DOHH2 (cell line): ENCODE measurements around the gene RRAS2.
A peak's percentile ranks its signal among the peaks of the same experiment; 100 is the strongest.

Experiments used
- H3F3A ChIP-seq: fragments of 200-600 bp; sonication (generic), shearing (Covaris generic); 2 replicates; pipeline ENCODE4 v1.6.0; 2016; ENCODE audit warnings: antibody characterized with exemption, mild to moderate bottlenecking; ENCODE audit not compliant: control insufficient read depth, insufficient read depth
- H3K27ac ChIP-seq: fragments of 200-600 bp; sonication (generic); 2 replicates; pipeline ENCODE4 v1.5.1; 2014; ENCODE audit warnings: low read depth, mild to moderate bottlenecking, low read length, moderate library complexity
- H3K27me3 ChIP-seq: fragments of 200-600 bp; sonication (generic); 2 replicates; pipeline ENCODE4 v1.6.1; 2014; ENCODE audit warnings: mild to moderate bottlenecking, low read length, mixed read lengths; ENCODE audit not compliant: control insufficient read depth
- H3K36me3 ChIP-seq: fragments of 200-600 bp; sonication (generic); 2 replicates; pipeline ENCODE4 v1.6.1; 2014; ENCODE audit warnings: mild to moderate bottlenecking, low read length, moderate library complexity, mixed read lengths; ENCODE audit not compliant: control insufficient read depth
- H3K4me1 ChIP-seq: fragments of 200-600 bp; sonication (generic); 2 replicates; pipeline ENCODE4 v1.6.1; 2014; ENCODE audit warnings: mild to moderate bottlenecking, low read length, mixed read lengths; ENCODE audit not compliant: control insufficient read depth
- H3K4me2 ChIP-seq: fragments of 200-600 bp; sonication (generic); 2 replicates; pipeline ENCODE4 v1.6.0; 2014; ENCODE audit warnings: mild to moderate bottlenecking, low read length, moderate library complexity
- H3K4me3 ChIP-seq: fragments of 200-600 bp; sonication (generic); 2 replicates; pipeline ENCODE4 v1.5.1; 2014; ENCODE audit warnings: mild to moderate bottlenecking, low read length, mixed read lengths
- H3K79me2 ChIP-seq: fragments of 200-600 bp; sonication (generic); 2 replicates; pipeline ENCODE4 v1.6.1; 2014; ENCODE audit warnings: mild to moderate bottlenecking, low read length, mixed read lengths; ENCODE audit not compliant: control insufficient read depth
- H3K9me2 ChIP-seq: fragments of 200-600 bp; sonication (generic); replicated peaks from 2 replicates; pipeline ENCODE4 v1.6.1; 2014; ENCODE audit warnings: mild to moderate bottlenecking, low read length, mixed read lengths; ENCODE audit not compliant: control insufficient read depth
- H3K9me3 ChIP-seq: fragments of 200-600 bp; sonication (generic); 2 replicates; pipeline ENCODE4 v1.6.1; 2014; ENCODE audit warnings: antibody characterized with exemption, low read length, mixed read lengths; ENCODE audit not compliant: control insufficient read depth, insufficient read depth
- H4K20me1 ChIP-seq: fragments of 200-600 bp; sonication (generic); 2 replicates; pipeline ENCODE4 v1.6.0; 2014; ENCODE audit warnings: low read depth, mild to moderate bottlenecking, antibody characterized with exemption, low read length, moderate library complexity; ENCODE audit not compliant: control insufficient read depth, insufficient read depth
- EZH2phosphoT487 ChIP-seq: fragments of 200-600 bp; sonication (generic); IDR thresholded peaks from 2 replicates; pipeline ENCODE4 v1.6.1; 2017; ENCODE audit warnings: borderline replicate concordance, mild to moderate bottlenecking, antibody characterized with exemption, low read length, moderate library complexity, mixed read lengths
- TF ChIP-seq, protein P1 (sequence below): fragments of 200-600 bp; sonication (generic); IDR thresholded peaks from one replicate; pipeline ENCODE4 v1.5.1; 2014; ENCODE audit warnings: antibody characterized with exemption, mild to moderate bottlenecking, low read depth, low read length; ENCODE audit not compliant: poor library complexity, severe bottlenecking

Gene RRAS2

GRCh38 chr11:14380947-14381561, 22.1 kb upstream of the RRAS2 start:
- Histone ChIP-seq H3K79me2 (no peaks in the 10 kb centered on the region), H3K36me3 (no peaks in the 10 kb centered on the region), H3K9me3 (no peaks in the 10 kb centered on the region), H3K9me2 (no peaks in the 10 kb centered on the region), H3K27ac (no peak overlapping the region), H3K4me3 (peak overlapping the region; percentile 74), H3K4me2 (peak overlapping the region; percentile 84), H3K4me1 (peaks cover 15% of the 10 kb centered on the region), H3F3A (no peaks in the 10 kb centered on the region), H4K20me1 (no peaks in the 10 kb centered on the region), H3K27me3 (peaks cover 31% of the 10 kb centered on the region)
- TF ChIP-seq, protein P1, sequence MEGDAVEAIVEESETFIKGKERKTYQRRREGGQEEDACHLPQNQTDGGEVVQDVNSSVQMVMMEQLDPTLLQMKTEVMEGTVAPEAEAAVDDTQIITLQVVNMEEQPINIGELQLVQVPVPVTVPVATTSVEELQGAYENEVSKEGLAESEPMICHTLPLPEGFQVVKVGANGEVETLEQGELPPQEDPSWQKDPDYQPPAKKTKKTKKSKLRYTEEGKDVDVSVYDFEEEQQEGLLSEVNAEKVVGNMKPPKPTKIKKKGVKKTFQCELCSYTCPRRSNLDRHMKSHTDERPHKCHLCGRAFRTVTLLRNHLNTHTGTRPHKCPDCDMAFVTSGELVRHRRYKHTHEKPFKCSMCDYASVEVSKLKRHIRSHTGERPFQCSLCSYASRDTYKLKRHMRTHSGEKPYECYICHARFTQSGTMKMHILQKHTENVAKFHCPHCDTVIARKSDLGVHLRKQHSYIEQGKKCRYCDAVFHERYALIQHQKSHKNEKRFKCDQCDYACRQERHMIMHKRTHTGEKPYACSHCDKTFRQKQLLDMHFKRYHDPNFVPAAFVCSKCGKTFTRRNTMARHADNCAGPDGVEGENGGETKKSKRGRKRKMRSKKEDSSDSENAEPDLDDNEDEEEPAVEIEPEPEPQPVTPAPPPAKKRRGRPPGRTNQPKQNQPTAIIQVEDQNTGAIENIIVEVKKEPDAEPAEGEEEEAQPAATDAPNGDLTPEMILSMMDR, result no peak
- no peak for TF ChIP-seq EZH2phosphoT487

- no peak for TF ChIP-seq EZH2phosphoT487
- TF ChIP-seq, protein P1, result no peak
- Histone ChIP-seq H3K27me3 (peaks cover 31% of the 10 kb centered on the region), H3K27ac (no peak overlapping the region), H3K4me1 (peaks cover 15% of the 10 kb centered on the region), H3K79me2 (no peaks in the 10 kb centered on the region), H3K36me3 (no peaks in the 10 kb centered on the region), H3K9me2 (no peaks in the 10 kb centered on the region), H3K4me2 (peak overlapping the region; percentile 84), H3K9me3 (no peaks in the 10 kb centered on the region), H3F3A (no peaks in the 10 kb centered on the region), H4K20me1 (no peaks in the 10 kb centered on the region), H3K4me3 (peak overlapping the region; percentile 74)
Observed at GRCh38 chr11:14380125-14380936, 21.3 kb upstream of the RRAS2 start.

DNA sequence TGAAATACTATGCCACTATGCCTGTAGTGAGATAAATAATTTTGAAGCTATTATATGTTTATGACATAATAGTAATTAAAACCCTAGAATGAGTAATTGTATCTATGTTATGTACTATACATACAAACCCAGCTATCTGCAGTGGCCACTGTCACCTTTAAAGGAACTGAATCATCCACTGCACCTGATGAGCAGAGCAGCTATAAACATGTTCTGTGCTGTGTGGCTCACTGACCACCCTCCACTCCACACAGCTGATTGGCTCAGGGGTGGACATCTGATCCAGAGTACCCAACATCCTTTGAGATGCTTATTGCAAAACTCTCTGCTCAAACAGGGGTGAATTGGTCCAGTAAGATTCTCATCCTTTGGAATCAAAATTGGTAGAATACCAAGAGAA, 19.2 kb upstream of the RRAS2 start:
- H3K9me3 ChIP-seq, result no peaks in the 10 kb centered on the region
- TF ChIP-seq EZH2phosphoT487, result no peak
- TF ChIP-seq, protein P1, result no peak
- H3K4me2 ChIP-seq, result no peak overlapping the region
- no peaks in the 10 kb centered on the region for H3K79me2 ChIP-seq
- H3K9me2 ChIP-seq, result no peaks in the 10 kb centered on the region
- no peak overlapping the region for H3K27ac ChIP-seq
- H3K4me1 ChIP-seq, result peaks cover 15% of the 10 kb centered on the region
- peaks cover 33% of the 10 kb centered on the region for H3K27me3 ChIP-seq
- no peak overlapping the region for H3K4me3 ChIP-seq
- no peaks in the 10 kb centered on the region for H3F3A ChIP-seq
- H3K36me3 ChIP-seq, result no peaks in the 10 kb centered on the region
- no peaks in the 10 kb centered on the region for H4K20me1 ChIP-seq
